ENCODE data around the gene B3GAT2. TPM values are rescaled to one million over a fixed set of nuclear protein-coding genes. Genes with fewer than 3 reads are reported as not detected.

The B3GAT2 gene
- total and polyA plus RNA-seq, 12 donors, result 0.05 to 0.10 TPM; not detected in 10

DNA sequence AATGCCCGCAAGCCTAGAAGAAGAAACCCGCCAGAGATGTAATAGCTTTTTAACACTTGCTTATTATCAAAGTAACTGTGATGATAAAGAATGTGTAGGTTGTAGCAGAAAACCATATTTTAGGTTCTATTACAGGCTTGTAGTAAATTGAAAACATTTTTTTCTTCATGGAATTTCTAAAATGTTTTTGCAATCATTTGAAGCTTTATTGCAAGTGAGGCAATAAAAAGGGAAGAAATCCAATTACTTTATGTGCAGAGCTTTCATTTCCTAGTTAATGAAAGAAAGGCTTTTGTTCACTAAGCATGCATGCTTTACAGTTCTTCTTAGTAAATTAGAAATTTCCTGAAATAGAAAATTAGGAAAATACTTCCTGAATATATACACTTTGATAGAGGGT is 135.1 kb downstream of the B3GAT2 start:
- H3K36me3 ChIP-seq, result no peaks in the 10 kb centered on the region
- no peaks in the 10 kb centered on the region for H3K27me3 ChIP-seq
- H3K9me3 ChIP-seq, result peaks cover 0 to 15% (median 0%) of the 10 kb centered on the region in 11 donors
- intact Hi-C loops (cut with DNase I), result no loop called here
- H3K4me3 ChIP-seq, result no peak overlapping the region
- DNase-seq (no peak), ATAC-seq (no peak)
- 92 to 96% methylated on average over 2 of the region's 2 CpGs for WGBS, 2 donors
- no peak overlapping the region for H3K27ac ChIP-seq
- peaks cover 0 to 6% (median 0%) of the 10 kb centered on the region in 9 donors for H3K4me1 ChIP-seq
- TF ChIP-seq, protein P1, sequence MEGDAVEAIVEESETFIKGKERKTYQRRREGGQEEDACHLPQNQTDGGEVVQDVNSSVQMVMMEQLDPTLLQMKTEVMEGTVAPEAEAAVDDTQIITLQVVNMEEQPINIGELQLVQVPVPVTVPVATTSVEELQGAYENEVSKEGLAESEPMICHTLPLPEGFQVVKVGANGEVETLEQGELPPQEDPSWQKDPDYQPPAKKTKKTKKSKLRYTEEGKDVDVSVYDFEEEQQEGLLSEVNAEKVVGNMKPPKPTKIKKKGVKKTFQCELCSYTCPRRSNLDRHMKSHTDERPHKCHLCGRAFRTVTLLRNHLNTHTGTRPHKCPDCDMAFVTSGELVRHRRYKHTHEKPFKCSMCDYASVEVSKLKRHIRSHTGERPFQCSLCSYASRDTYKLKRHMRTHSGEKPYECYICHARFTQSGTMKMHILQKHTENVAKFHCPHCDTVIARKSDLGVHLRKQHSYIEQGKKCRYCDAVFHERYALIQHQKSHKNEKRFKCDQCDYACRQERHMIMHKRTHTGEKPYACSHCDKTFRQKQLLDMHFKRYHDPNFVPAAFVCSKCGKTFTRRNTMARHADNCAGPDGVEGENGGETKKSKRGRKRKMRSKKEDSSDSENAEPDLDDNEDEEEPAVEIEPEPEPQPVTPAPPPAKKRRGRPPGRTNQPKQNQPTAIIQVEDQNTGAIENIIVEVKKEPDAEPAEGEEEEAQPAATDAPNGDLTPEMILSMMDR (IDR thresholded peaks at IDR 0.05), result no peak

DNA sequence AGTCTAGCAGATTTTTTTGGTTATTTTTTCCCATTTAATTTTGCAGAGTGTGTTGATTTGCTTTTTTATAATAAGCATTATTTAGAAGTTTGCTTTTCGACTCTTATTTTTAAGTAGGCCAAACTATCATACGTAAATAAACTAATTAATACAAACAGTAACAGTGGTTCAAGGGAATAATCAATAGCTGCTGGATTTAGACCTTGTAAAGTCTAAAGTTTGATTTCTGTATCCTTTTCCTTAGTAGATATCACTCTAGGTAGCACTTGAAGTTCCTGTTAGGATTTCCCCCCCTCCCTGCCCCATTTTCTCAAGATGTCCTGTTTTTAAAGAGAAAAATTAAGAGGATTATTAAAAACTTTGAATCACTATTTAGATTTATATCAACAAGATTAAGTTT is 136.1 kb downstream of the B3GAT2 start:
- Histone ChIP-seq H3K4me1 (peaks cover 0 to 10% (median 0%) of the 10 kb centered on the region in 9 donors), H3K27me3 (no peaks in the 10 kb centered on the region), H3K27ac (no peak overlapping the region), H3K36me3 (no peaks in the 10 kb centered on the region), H3K4me3 (no peak overlapping the region), H3K9me3 (peaks cover 0 to 15% (median 0%) of the 10 kb centered on the region in 11 donors)
- TF ChIP-seq, protein P1 (IDR thresholded peaks at IDR 0.05), result no peak
- ATAC-seq, result no peak
- DNase-seq, result no peak
- 95 to 96% methylated on average over 2 of the region's 2 CpGs for WGBS, 2 donors
- intact Hi-C loops (cut with DNase I), result no loop called here

DNA sequence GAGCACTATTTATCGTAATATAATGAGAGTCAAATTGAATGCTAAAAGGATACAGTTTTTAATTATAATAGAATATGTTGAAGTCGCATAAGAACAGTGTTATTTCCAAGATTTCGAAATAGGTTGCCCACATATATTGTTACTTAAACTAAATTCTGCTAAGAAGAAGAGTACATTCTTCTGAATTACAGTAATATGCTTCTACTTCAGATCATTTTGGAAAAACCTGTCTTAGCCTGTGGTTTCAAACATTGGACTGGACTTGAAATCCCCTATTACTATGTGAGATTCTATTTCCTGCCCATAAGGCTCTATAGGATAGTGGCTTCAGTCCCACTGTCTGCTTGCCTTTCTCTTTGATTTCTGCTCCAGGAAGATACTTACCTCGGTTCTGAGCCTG is 137.2 kb downstream of the B3GAT2 start:
- no peaks in the 10 kb centered on the region for H3K27me3 ChIP-seq
- TF ChIP-seq, protein P1 (IDR thresholded peaks at IDR 0.05), result no peak
- H3K4me1 ChIP-seq, result peaks cover 0 to 18% (median 0%) of the 10 kb centered on the region in 9 donors
- H3K4me3 ChIP-seq, result no peak overlapping the region
- H3K27ac ChIP-seq, result no peak overlapping the region
- H3K9me3 ChIP-seq, result peaks cover 0 to 15% (median 0%) of the 10 kb centered on the region in 11 donors
- intact Hi-C loops (cut with DNase I), result no loop called here
- no peak for ATAC-seq
- WGBS, 2 donors, result 96% methylated on average over 4 of the region's 4 CpGs
- H3K36me3 ChIP-seq, result no peaks in the 10 kb centered on the region
- DNase-seq, result no peak

DNA sequence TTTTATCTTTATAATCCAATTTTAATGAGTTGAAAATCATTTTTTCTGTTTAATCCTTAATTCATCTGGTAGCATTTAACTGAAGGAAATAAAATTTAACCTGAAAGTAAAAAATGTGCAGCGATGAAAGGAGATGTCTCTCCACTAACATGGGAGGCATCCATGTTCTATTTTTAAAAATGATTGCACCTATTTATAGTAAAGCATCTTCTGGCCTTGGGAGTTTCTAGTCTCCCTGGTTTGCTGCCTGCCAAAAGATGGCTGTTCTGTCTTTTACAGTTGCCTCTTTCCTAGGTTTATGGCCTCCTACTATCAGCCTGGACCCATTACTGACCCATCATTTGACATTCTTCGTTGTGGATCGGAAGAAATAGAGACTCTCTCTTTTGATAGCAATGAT is 143.0 kb downstream of the B3GAT2 start:
- peak in 6 of 8 donors; percentile 38 to 92 (median 72) for ATAC-seq
- WGBS, 2 donors, result 66 to 69% methylated on average over 3 of the region's 3 CpGs
- peak overlapping the region in 2 of 10 donors; percentile 35 to 52 for H3K27ac ChIP-seq
- DNase-seq, result peak in 1 of 2 donors; percentile 7
- H3K4me1 ChIP-seq, result peaks cover 0 to 28% (median 0%) of the 10 kb centered on the region in 9 donors
- H3K27me3 ChIP-seq, result no peaks in the 10 kb centered on the region
- TF ChIP-seq, protein P1 (IDR thresholded peaks at IDR 0.05), result no peak
- no peak overlapping the region for H3K4me3 ChIP-seq
- peaks cover 0 to 19% (median 0%) of the 10 kb centered on the region in 9 donors for H3K36me3 ChIP-seq
- H3K9me3 ChIP-seq, result no peaks in the 10 kb centered on the region
- intact Hi-C loops (cut with DNase I), result loop anchor here in 1 of 10 donors (5.0 kb wide), 1 partner anchor 33 kb away; no protein-coding TSS in a partner anchor

Data from heart right ventricle (tissue), 16 donors.